Caco-2 (cell line): ENCODE data around the gene SULT2B1. TPM values are rescaled to one million over a fixed set of nuclear protein-coding genes. Genes with fewer than 3 reads are reported as not detected.

Source experiments
- BruUV-seq: library from RNA; stranded (reverse); fragments of 400-500 nt; replicated peaks from 2 replicates; lab custom pipeline; 2021; lab: Mats Ljungman, UMichigan
- CTCF ChIA-PET: fragments of 300-600 bp; sonication (Branson Sonifier 250); formaldehyde crosslinking; loops from one replicate; lab custom pipeline; 2022; ENCODE audit warnings: antibody characterized with exemption; lab: Charles Lee
- POLR2A ChIA-PET: fragments of 300-600 bp; sonication (Branson Sonifier 250); formaldehyde crosslinking; loops from one replicate; lab custom pipeline; 2022; ENCODE audit warnings: antibody characterized with exemption; lab: Charles Lee
- DNase-seq, 2 experiments: peaks; one replicate each; pipeline versions ENCODE4 v3.0.0 to v3.0.0-alpha.2; 2020 to 2022
- H3K27me3 ChIP-seq: replicated peaks from 2 replicates; pipeline ENCODE4 v1.6.0; 2011; ENCODE audit warnings: low read length; ENCODE audit not compliant: control insufficient read depth, insufficient read depth
- H3K36me3 ChIP-seq: 2 replicates; pipeline ENCODE4 v1.5.1; 2011; ENCODE audit warnings: low read length; ENCODE audit not compliant: control insufficient read depth, insufficient read depth
- H3K4me1 ChIP-seq: fragments of 250-450 bp; sonication (Bioruptor Pico); 2 replicates; pipeline ENCODE4 v1.5.1; 2020; ENCODE audit warnings: mild to moderate bottlenecking
- H3K4me3 ChIP-seq: 2 replicates; pipeline ENCODE4 v1.5.1; 2011; ENCODE audit warnings: low read depth, mild to moderate bottlenecking, control low read depth, low read length
- H3K9me3 ChIP-seq: fragments of 250-450 bp; sonication (Bioruptor Pico); 2 replicates; pipeline ENCODE4 v1.5.1; 2020; ENCODE audit warnings: mild to moderate bottlenecking, moderate library complexity
- H3K27ac Mint-ChIP-seq: one replicate; pipeline ENCODE4 v1.8.0; 2022; ENCODE audit warnings: mixed read lengths; ENCODE audit not compliant: unreplicated experiment
- H3K27me3 Mint-ChIP-seq: one replicate; pipeline ENCODE4 v1.8.0; 2022; ENCODE audit warnings: mixed read lengths; ENCODE audit not compliant: insufficient read depth, unreplicated experiment
- H3K36me3 Mint-ChIP-seq: one replicate; pipeline ENCODE4 v1.8.0; 2022; ENCODE audit warnings: mild to moderate bottlenecking, mixed read lengths; ENCODE audit not compliant: insufficient read depth, unreplicated experiment
- H3K4me1 Mint-ChIP-seq: one replicate; pipeline ENCODE4 v1.8.0; 2022; ENCODE audit warnings: low read depth, mixed read lengths; ENCODE audit not compliant: unreplicated experiment
- H3K4me3 Mint-ChIP-seq: one replicate; pipeline ENCODE4 v1.8.0; 2022; ENCODE audit warnings: mild to moderate bottlenecking, moderate library complexity, mixed read lengths; ENCODE audit not compliant: unreplicated experiment
- H3K9me3 Mint-ChIP-seq: one replicate; pipeline ENCODE4 v1.8.0; 2022; ENCODE audit warnings: mixed read lengths; ENCODE audit not compliant: unreplicated experiment
- CTCF ChIP-seq, 2 experiments: fragments of 200-600 bp in 1 of 2; IDR thresholded peaks; 1 replicate in 1 of 2; 2 replicates in 1 of 2; pipeline versions ENCODE4 v1.5.1 to v1.8.0; 2011 to 2022; ENCODE audit warnings: antibody characterized with exemption in 1 of 2, control low read depth in 1 of 2, inconsistent platforms in 1 of 2, low read depth in 1 of 2, low read length in 1 of 2, mild to moderate bottlenecking in 1 of 2, moderate library complexity in 1 of 2; ENCODE audit not compliant: insufficient read depth in 1 of 2, severe bottlenecking in 1 of 2, unreplicated experiment in 1 of 2
- intact Hi-C: fragments of 100-400 bp; cut with micrococcal nuclease; formaldehyde crosslinking; loops from one replicate; pipeline ENCODE4 v1.10.0; 2022; ENCODE audit not compliant: unreplicated experiment
- total RNA-seq: library from RNA; stranded (reverse); gene quantifications from 2 replicates; pipeline ENCODE4 v1.2.3, GENCODE V29; 2022

SULT2B1 gene
- total RNA-seq, 1 experiment from 2014 or later, result 1.4 TPM

GRCh38 chr19:48549380-48549779 lies 2.6 kb upstream of the SULT2B1 start:
- DNase-seq, result no peak
- Mint-ChIP-seq H3K9me3 (no peaks in the 10 kb centered on the region), H3K4me3 (no peak overlapping the region), H3K36me3 (peaks cover 3% of the 10 kb centered on the region), H3K27ac (no peak overlapping the region), H3K27me3 (no peaks in the 10 kb centered on the region), H3K4me1 (peaks cover 13% of the 10 kb centered on the region)
- TF ChIP-seq CTCF (IDR thresholded peaks at IDR 0.05; ENCODE audit: insufficient read depth in 1 of 2, low read depth in 1 of 2, low read length in 1 of 2, severe bottlenecking in 1 of 2, unreplicated experiment in 1 of 2), result no peak
- H3K36me3 ChIP-seq, result no peaks in the 10 kb centered on the region
- CTCF ChIA-PET, result no interaction called here
- peaks cover 24% of the 10 kb centered on the region for H3K4me1 ChIP-seq
- intact Hi-C loops, result no loop called here
- H3K9me3 ChIP-seq, result no peaks in the 10 kb centered on the region
- BruUV-seq, result no TSS peak
- POLR2A ChIA-PET, result interaction anchor here (0.6 kb wide), 1 partner anchor 9 kb away, joined by 3 read pairs; no protein-coding TSS in a partner anchor
- H3K27me3 ChIP-seq, result no peaks in the 10 kb centered on the region
- no peak overlapping the region for H3K4me3 ChIP-seq

GRCh38 chr19:48552406-48553322 lies 692 bp downstream of the SULT2B1 start:
- Histone ChIP-seq H3K4me3 (no peak overlapping the region), H3K27me3 (no peaks in the 10 kb centered on the region), H3K4me1 (peaks cover 56% of the 10 kb centered on the region), H3K36me3 (no peaks in the 10 kb centered on the region), H3K9me3 (no peaks in the 10 kb centered on the region)
- peaks cover 39% of the 10 kb centered on the region for H3K4me1 Mint-ChIP-seq
- no peak for DNase-seq
- TF ChIP-seq CTCF (IDR thresholded peaks at IDR 0.05; ENCODE audit: insufficient read depth in 1 of 2, low read depth in 1 of 2, low read length in 1 of 2, severe bottlenecking in 1 of 2, unreplicated experiment in 1 of 2), result no peak
- H3K27ac Mint-ChIP-seq, result peak overlapping the region; percentile 98
- intact Hi-C loops, result no loop called here
- no peaks in the 10 kb centered on the region for H3K9me3 Mint-ChIP-seq
- BruUV-seq, result no TSS peak
- H3K36me3 Mint-ChIP-seq, result peaks cover 18% of the 10 kb centered on the region
- no peaks in the 10 kb centered on the region for H3K27me3 Mint-ChIP-seq
- no peak overlapping the region for H3K4me3 Mint-ChIP-seq
- CTCF ChIA-PET, result interaction anchor here (0.5 to 1.9 kb wide), 3 partner anchors 32 to 50 kb away, joined by 4 to 16 read pairs (median 16); no protein-coding TSS in a partner anchor
- POLR2A ChIA-PET, result interaction anchor here (1.1 to 1.9 kb wide), 3 partner anchors 19 to 66 kb away, joined by 6 to 19 read pairs (median 15); partner anchors contain the start of genes RPL18 and SPHK2

GRCh38 chr19:48553676-48554384 lies 1.9 kb downstream of the SULT2B1 start:
- H3K4me3 ChIP-seq, result peak overlapping the region; percentile 24
- DNase-seq, result peak; percentile 99 to 100
- no peaks in the 10 kb centered on the region for H3K9me3 ChIP-seq
- POLR2A ChIA-PET, result interaction anchor here (0.6 to 1.9 kb wide), 14 partner anchors 15 to 506 kb away, joined by 3 to 21 read pairs (median 6); partner anchors contain the start of genes GRIN2D, RPL18 and SPHK2
- TF ChIP-seq CTCF (IDR thresholded peaks at IDR 0.05; ENCODE audit: insufficient read depth in 1 of 2, low read depth in 1 of 2, low read length in 1 of 2, severe bottlenecking in 1 of 2, unreplicated experiment in 1 of 2), result no peak
- no peaks in the 10 kb centered on the region for H3K36me3 ChIP-seq
- H3K36me3 Mint-ChIP-seq, result peaks cover 23% of the 10 kb centered on the region
- H3K4me1 Mint-ChIP-seq, result peaks cover 43% of the 10 kb centered on the region
- no TSS peak for BruUV-seq
- peak overlapping the region; percentile 98 for H3K27ac Mint-ChIP-seq
- intact Hi-C loops, result loop anchor here (1.0 to 2.0 kb wide), 5 partner anchors 11 to 79 kb away; no protein-coding TSS in a partner anchor
- H3K27me3 ChIP-seq, result no peaks in the 10 kb centered on the region
- H3K27me3 Mint-ChIP-seq, result no peaks in the 10 kb centered on the region
- CTCF ChIA-PET, result interaction anchor here (0.5 to 1.9 kb wide), 12 partner anchors 18 to 777 kb away, joined by 3 to 16 read pairs (median 6); no protein-coding TSS in a partner anchor
- H3K9me3 Mint-ChIP-seq, result no peaks in the 10 kb centered on the region
- peak overlapping the region; percentile 75 for H3K4me3 Mint-ChIP-seq
- peaks cover 63% of the 10 kb centered on the region for H3K4me1 ChIP-seq
